ENCODE results near the gene TMEM156.

The TMEM156 gene

DNA sequence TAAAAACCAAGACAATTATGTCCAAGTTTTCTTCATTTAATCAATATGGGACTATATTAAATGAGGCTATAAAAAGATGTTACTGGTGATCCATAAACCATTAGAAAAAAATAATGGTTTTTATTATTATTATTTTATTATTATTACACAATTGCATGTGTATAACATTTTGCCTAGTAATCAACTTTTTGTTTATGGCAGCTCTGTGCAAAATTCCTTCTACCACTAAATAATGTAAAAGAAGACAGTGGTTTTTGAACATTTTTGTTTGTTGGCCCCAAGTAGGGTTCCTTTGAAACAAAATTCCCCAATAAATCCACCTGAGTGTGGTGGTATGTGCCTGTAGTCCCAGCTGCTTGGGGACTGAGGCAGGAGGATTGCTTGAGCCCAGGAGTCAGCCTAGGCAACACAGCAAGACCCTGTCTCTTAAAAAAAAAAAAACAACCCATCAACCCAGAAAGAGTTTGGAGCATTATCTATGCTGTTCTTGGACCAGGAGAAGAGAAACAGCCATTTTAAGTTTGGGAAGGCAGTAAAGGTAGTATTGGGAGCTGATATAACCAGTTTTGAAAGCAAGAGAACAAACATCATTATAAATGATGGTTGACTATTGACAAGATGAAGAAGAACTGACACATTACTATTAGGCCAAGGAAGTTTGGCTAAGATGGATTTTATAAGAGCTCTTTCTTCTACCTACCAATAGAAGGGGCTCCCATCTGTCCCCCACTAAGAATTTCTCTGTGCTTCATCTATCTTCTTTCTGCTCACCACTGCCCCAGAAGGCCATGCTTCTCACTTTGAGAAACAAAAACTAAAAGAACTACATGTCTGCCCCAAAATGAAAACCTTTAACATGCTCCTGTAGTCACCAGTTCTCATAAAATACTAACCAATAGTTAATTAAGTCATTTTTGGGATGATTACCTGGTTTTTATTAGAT lies 2.2 kb downstream of the TMEM156 start:
- Histone ChIP-seq H3K27me3 (replicated peaks; ENCODE audit: control insufficient read depth, insufficient read depth, low read length, poor library complexity, severe bottlenecking) (no peaks in the 10 kb centered on the region), H3K36me3 (ENCODE audit: control insufficient read depth, insufficient read depth, low read length) (no peaks in the 10 kb centered on the region), H3K27ac (ENCODE audit: insufficient read depth, low read length, poor library complexity, severe bottlenecking) (peak overlapping the region; percentile 74), H3K4me3 (ENCODE audit: insufficient read depth, low read depth, low read length, poor library complexity, severe bottlenecking) (peak overlapping the region; percentile 53), H3K9me3 (ENCODE audit: control insufficient read depth, low read length) (no peaks in the 10 kb centered on the region), H3K4me1 (ENCODE audit: control insufficient read depth, insufficient read depth, low read length, poor library complexity, severe bottlenecking) (peaks cover 21% of the 10 kb centered on the region)
- no peak for DNase-seq

GRCh38 chr4:39026096-39026495 lies 6.1 kb downstream of the TMEM156 start:
- no peak overlapping the region for H3K4me3 ChIP-seq (ENCODE audit: insufficient read depth, low read depth, low read length, poor library complexity, severe bottlenecking)
- no peaks in the 10 kb centered on the region for H3K9me3 ChIP-seq (ENCODE audit: control insufficient read depth, low read length)
- H3K36me3 ChIP-seq (ENCODE audit: control insufficient read depth, insufficient read depth, low read length) = no peaks in the 10 kb centered on the region
- H3K4me1 ChIP-seq (ENCODE audit: control insufficient read depth, insufficient read depth, low read length, poor library complexity, severe bottlenecking) = peaks cover 7% of the 10 kb centered on the region
- H3K27me3 ChIP-seq (replicated peaks; ENCODE audit: control insufficient read depth, insufficient read depth, low read length, poor library complexity, severe bottlenecking) = no peaks in the 10 kb centered on the region
- DNase-seq = no peak
- no peak overlapping the region for H3K27ac ChIP-seq (ENCODE audit: insufficient read depth, low read length, poor library complexity, severe bottlenecking)

GRCh38 chr4:39025552-39026085 lies 6.6 kb downstream of the TMEM156 start:
- peaks cover 7% of the 10 kb centered on the region for H3K4me1 ChIP-seq (ENCODE audit: control insufficient read depth, insufficient read depth, low read length, poor library complexity, severe bottlenecking)
- no peak overlapping the region for H3K27ac ChIP-seq (ENCODE audit: insufficient read depth, low read length, poor library complexity, severe bottlenecking)
- no peaks in the 10 kb centered on the region for H3K27me3 ChIP-seq (replicated peaks; ENCODE audit: control insufficient read depth, insufficient read depth, low read length, poor library complexity, severe bottlenecking)
- H3K9me3 ChIP-seq (ENCODE audit: control insufficient read depth, low read length) = no peaks in the 10 kb centered on the region
- no peak overlapping the region for H3K4me3 ChIP-seq (ENCODE audit: insufficient read depth, low read depth, low read length, poor library complexity, severe bottlenecking)
- DNase-seq = no peak
- no peaks in the 10 kb centered on the region for H3K36me3 ChIP-seq (ENCODE audit: control insufficient read depth, insufficient read depth, low read length)

DNA sequence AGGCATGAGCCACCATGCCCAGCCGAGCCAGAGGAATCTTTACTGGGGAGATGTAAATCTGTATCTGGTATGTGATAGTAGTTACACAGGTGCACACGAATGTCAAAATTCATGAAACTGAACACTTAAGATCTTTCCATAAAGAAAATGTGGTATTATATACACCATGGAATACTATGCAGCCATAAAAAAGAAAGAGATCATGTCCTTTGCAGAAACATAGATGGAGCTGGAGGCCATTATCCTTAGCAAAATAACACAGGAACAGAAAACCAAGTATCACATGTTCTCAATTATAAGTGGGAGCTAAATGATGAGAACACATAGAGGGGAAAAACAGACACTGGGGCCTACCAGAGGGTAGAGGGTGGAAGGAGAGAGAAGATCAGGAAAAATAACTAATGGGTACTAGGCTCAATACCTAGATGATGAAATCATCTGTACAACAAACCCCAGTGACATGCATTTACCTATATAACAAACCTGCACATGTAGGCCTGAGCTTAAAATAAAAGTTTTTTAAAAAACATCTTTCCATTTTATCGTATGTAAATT lies 7.8 kb downstream of the TMEM156 start:
- Histone ChIP-seq H3K4me1 (ENCODE audit: control insufficient read depth, insufficient read depth, low read length, poor library complexity, severe bottlenecking) (peaks cover 7% of the 10 kb centered on the region), H3K36me3 (ENCODE audit: control insufficient read depth, insufficient read depth, low read length) (no peaks in the 10 kb centered on the region), H3K27me3 (replicated peaks; ENCODE audit: control insufficient read depth, insufficient read depth, low read length, poor library complexity, severe bottlenecking) (no peaks in the 10 kb centered on the region), H3K27ac (ENCODE audit: insufficient read depth, low read length, poor library complexity, severe bottlenecking) (no peak overlapping the region), H3K9me3 (ENCODE audit: control insufficient read depth, low read length) (no peaks in the 10 kb centered on the region), H3K4me3 (ENCODE audit: insufficient read depth, low read depth, low read length, poor library complexity, severe bottlenecking) (no peak overlapping the region)
- no peak for DNase-seq

DNA sequence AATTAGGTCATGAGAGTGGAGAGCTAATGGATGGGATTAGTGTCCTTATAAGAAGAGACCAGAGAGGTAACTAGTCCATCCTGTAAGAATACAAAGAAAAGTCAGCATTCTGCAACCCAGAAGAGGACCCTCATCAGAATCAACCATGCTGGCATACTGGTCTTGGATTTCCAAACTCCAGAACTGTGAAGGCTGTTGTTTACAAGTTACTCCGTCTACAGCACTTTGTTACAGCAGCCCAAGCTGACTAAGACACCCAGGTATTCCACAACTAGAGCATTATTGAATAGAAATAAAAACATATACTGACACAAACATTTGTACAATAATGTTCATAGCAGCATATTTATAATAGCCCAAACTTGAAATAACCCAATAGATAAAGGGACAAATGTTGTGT lies 9.2 kb downstream of the TMEM156 start:
- Histone ChIP-seq H3K36me3 (ENCODE audit: control insufficient read depth, insufficient read depth, low read length) (no peaks in the 10 kb centered on the region), H3K27me3 (replicated peaks; ENCODE audit: control insufficient read depth, insufficient read depth, low read length, poor library complexity, severe bottlenecking) (no peaks in the 10 kb centered on the region), H3K4me3 (ENCODE audit: insufficient read depth, low read depth, low read length, poor library complexity, severe bottlenecking) (no peak overlapping the region), H3K9me3 (ENCODE audit: control insufficient read depth, low read length) (no peaks in the 10 kb centered on the region), H3K4me1 (ENCODE audit: control insufficient read depth, insufficient read depth, low read length, poor library complexity, severe bottlenecking) (peaks cover 7% of the 10 kb centered on the region), H3K27ac (ENCODE audit: insufficient read depth, low read length, poor library complexity, severe bottlenecking) (no peak overlapping the region)
- no peak for DNase-seq

GRCh38 chr4:39022241-39022640 lies 10.0 kb downstream of the TMEM156 start:
- DNase-seq = no peak
- H3K4me1 ChIP-seq (ENCODE audit: control insufficient read depth, insufficient read depth, low read length, poor library complexity, severe bottlenecking) = peaks cover 2% of the 10 kb centered on the region
- H3K9me3 ChIP-seq (ENCODE audit: control insufficient read depth, low read length) = no peaks in the 10 kb centered on the region
- H3K4me3 ChIP-seq (ENCODE audit: insufficient read depth, low read depth, low read length, poor library complexity, severe bottlenecking) = no peak overlapping the region
- H3K27me3 ChIP-seq (replicated peaks; ENCODE audit: control insufficient read depth, insufficient read depth, low read length, poor library complexity, severe bottlenecking) = no peaks in the 10 kb centered on the region
- no peaks in the 10 kb centered on the region for H3K36me3 ChIP-seq (ENCODE audit: control insufficient read depth, insufficient read depth, low read length)
- H3K27ac ChIP-seq (ENCODE audit: insufficient read depth, low read length, poor library complexity, severe bottlenecking) = no peak overlapping the region

DNA sequence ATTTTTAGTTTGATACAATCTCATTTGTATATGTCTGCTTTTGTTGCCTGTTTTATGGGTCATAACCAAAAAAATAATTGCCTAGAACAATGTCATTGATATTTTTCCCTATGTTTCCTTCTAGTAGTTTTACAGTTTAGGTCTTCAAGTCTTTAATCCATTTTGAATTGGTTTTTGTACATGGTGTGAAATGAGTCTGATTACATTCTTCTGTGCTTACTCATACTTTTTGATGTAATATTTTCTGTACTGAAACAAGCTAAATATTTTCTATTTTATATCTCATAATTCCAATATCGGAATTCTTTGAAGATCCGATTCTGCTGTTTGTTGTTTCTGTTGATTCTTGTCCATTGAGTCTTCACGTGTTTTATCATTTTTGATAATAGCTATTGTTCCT lies 10.6 kb downstream of the TMEM156 start:
- Histone ChIP-seq H3K9me3 (ENCODE audit: control insufficient read depth, low read length) (no peaks in the 10 kb centered on the region), H3K27me3 (replicated peaks; ENCODE audit: control insufficient read depth, insufficient read depth, low read length, poor library complexity, severe bottlenecking) (no peaks in the 10 kb centered on the region), H3K27ac (ENCODE audit: insufficient read depth, low read length, poor library complexity, severe bottlenecking) (no peak overlapping the region), H3K36me3 (ENCODE audit: control insufficient read depth, insufficient read depth, low read length) (no peaks in the 10 kb centered on the region), H3K4me1 (ENCODE audit: control insufficient read depth, insufficient read depth, low read length, poor library complexity, severe bottlenecking) (no peaks in the 10 kb centered on the region), H3K4me3 (ENCODE audit: insufficient read depth, low read depth, low read length, poor library complexity, severe bottlenecking) (no peak overlapping the region)
- DNase-seq = no peak

DNA sequence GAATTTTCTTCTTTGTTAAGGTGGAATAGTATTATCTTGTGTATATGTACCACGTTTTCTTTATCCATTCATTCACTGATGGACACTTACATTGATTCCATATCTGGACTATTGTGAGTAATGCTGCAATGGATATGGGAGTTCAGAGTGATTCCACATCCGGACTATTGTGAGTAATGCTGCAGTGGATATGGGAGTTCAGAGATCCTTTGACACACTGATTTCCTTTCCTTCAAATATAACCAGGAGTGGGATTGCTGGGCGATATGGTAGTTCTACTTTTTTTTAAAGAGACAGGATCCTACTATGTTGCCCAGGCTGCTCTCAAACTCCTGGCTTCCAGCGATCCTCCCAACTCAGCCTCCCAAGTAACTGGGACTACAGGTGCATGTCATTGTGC lies 12.1 kb downstream of the TMEM156 start:
- H3K36me3 ChIP-seq (ENCODE audit: control insufficient read depth, insufficient read depth, low read length) = no peaks in the 10 kb centered on the region
- no peak for DNase-seq
- no peaks in the 10 kb centered on the region for H3K9me3 ChIP-seq (ENCODE audit: control insufficient read depth, low read length)
- no peaks in the 10 kb centered on the region for H3K4me1 ChIP-seq (ENCODE audit: control insufficient read depth, insufficient read depth, low read length, poor library complexity, severe bottlenecking)
- H3K27ac ChIP-seq (ENCODE audit: insufficient read depth, low read length, poor library complexity, severe bottlenecking) = no peak overlapping the region
- H3K27me3 ChIP-seq (replicated peaks; ENCODE audit: control insufficient read depth, insufficient read depth, low read length, poor library complexity, severe bottlenecking) = no peaks in the 10 kb centered on the region
- no peak overlapping the region for H3K4me3 ChIP-seq (ENCODE audit: insufficient read depth, low read depth, low read length, poor library complexity, severe bottlenecking)

DNA sequence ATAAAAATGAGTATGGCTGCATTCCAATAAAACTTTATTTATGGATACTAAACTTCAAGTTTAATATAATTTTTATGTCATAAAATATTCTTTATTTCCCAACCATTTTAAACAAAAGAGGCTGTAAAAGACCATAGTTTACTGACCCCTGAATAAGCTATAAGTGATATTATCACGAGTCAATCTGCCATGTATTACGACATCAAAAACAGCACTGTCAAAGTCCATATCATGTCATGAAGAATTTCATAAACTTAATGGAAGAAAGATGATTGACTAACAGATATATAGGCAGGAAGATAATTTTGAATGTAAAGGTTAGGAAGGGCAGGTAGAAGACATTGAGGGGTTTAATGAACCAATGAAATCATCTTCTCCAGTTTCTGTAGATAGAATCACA lies 18.2 kb downstream of the TMEM156 start:
- H3K4me1 ChIP-seq (ENCODE audit: control insufficient read depth, insufficient read depth, low read length, poor library complexity, severe bottlenecking) = no peaks in the 10 kb centered on the region
- no peak overlapping the region for H3K4me3 ChIP-seq (ENCODE audit: insufficient read depth, low read depth, low read length, poor library complexity, severe bottlenecking)
- H3K27ac ChIP-seq (ENCODE audit: insufficient read depth, low read length, poor library complexity, severe bottlenecking) = no peak overlapping the region
- peaks cover 3% of the 10 kb centered on the region for H3K36me3 ChIP-seq (ENCODE audit: control insufficient read depth, insufficient read depth, low read length)
- no peaks in the 10 kb centered on the region for H3K9me3 ChIP-seq (ENCODE audit: control insufficient read depth, low read length)
- no peak for DNase-seq
- H3K27me3 ChIP-seq (replicated peaks; ENCODE audit: control insufficient read depth, insufficient read depth, low read length, poor library complexity, severe bottlenecking) = no peaks in the 10 kb centered on the region

DNA sequence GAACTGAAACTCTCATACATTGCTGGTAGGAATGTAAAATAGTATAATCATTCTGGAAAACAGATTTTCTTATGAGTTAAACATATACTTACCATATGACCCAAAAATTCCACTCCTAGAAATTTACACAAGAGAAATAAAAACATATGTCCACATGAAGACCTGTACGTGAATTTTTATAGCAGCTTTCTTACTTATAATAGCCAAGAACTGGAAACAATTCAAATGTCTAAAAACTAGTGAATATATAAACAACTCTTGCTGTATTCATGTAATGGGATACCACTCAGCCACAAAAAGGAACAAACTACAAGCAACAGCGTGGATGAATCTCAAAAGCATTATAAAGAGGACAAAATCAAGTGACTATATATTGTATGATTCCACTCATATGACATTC lies 27.5 kb downstream of the TMEM156 start:
- Histone ChIP-seq H3K4me1 (ENCODE audit: control insufficient read depth, insufficient read depth, low read length, poor library complexity, severe bottlenecking) (no peaks in the 10 kb centered on the region), H3K4me3 (ENCODE audit: insufficient read depth, low read depth, low read length, poor library complexity, severe bottlenecking) (no peak overlapping the region), H3K27ac (ENCODE audit: insufficient read depth, low read length, poor library complexity, severe bottlenecking) (no peak overlapping the region), H3K36me3 (ENCODE audit: control insufficient read depth, insufficient read depth, low read length) (peaks cover 3% of the 10 kb centered on the region), H3K27me3 (replicated peaks; ENCODE audit: control insufficient read depth, insufficient read depth, low read length, poor library complexity, severe bottlenecking) (no peaks in the 10 kb centered on the region), H3K9me3 (ENCODE audit: control insufficient read depth, low read length) (peaks cover 1% of the 10 kb centered on the region)
- DNase-seq = no peak
